Esophagus squamous epithelium (tissue), 4 donors: ENCODE results near the gene SLC24A3.

Experiments
- POLR2A ChIP-seq, 4 donors: fragments of 450-650 bp; IDR thresholded peaks; one replicate each; pipeline ENCODE4 v1.6.1; 2017; ENCODE audit warnings: antibody characterized with exemption in 4 of 4, mild to moderate bottlenecking in 4 of 4, moderate library complexity in 3 of 4
- TF ChIP-seq, protein P1 (sequence below), 6 experiments: fragments of 450-650 bp in 4 of 6; fragments of 200-600 bp in 2 of 6; sonication (generic) in 2 of 6; IDR thresholded peaks; one replicate each; pipeline ENCODE4 v1.5.1; 2016 to 2019; ENCODE audit warnings: antibody characterized with exemption in 6 of 6, mild to moderate bottlenecking in 4 of 6, moderate library complexity in 4 of 6

DNA sequence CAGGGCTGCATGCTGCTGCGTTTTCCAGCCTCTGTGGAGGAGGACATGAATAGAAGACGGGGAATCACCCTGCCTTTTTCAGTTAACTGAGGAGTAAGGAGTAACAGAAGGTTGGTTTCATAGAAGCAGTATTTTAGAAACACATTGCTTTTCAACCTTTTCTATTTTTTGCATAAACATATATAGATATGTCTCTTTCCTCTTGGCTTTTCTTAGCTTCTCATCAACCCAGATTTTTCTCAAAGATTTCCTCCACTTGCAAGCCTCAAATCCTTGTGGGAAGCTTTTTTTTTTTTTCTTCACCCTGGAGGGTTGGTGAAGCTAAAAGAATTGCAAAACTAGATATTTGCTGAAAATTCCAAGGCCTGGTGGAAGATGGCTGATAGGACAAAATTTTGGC is 6.0 kb downstream of the SLC24A3 start:
- TF ChIP-seq, protein P1, sequence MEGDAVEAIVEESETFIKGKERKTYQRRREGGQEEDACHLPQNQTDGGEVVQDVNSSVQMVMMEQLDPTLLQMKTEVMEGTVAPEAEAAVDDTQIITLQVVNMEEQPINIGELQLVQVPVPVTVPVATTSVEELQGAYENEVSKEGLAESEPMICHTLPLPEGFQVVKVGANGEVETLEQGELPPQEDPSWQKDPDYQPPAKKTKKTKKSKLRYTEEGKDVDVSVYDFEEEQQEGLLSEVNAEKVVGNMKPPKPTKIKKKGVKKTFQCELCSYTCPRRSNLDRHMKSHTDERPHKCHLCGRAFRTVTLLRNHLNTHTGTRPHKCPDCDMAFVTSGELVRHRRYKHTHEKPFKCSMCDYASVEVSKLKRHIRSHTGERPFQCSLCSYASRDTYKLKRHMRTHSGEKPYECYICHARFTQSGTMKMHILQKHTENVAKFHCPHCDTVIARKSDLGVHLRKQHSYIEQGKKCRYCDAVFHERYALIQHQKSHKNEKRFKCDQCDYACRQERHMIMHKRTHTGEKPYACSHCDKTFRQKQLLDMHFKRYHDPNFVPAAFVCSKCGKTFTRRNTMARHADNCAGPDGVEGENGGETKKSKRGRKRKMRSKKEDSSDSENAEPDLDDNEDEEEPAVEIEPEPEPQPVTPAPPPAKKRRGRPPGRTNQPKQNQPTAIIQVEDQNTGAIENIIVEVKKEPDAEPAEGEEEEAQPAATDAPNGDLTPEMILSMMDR (IDR thresholded peaks at IDR 0.05) = no peak
- no peak for TF ChIP-seq POLR2A (IDR thresholded peaks at IDR 0.05)
